OCI-LY1 (cell line): Measurements from ENCODE around the gene NDUFA3.

Source experiments
- H2AFZ ChIP-seq: fragments of 200-600 bp; sonication (generic), shearing (Covaris generic); 2 replicates; pipeline ENCODE4 v1.6.0; 2014; ENCODE audit warnings: antibody characterized with exemption, mild to moderate bottlenecking, low read length
- H3F3A ChIP-seq: fragments of 200-600 bp; sonication (generic), shearing (Covaris generic); 2 replicates; pipeline ENCODE4 v1.6.0; 2014; ENCODE audit warnings: mild to moderate bottlenecking, antibody characterized with exemption, low read length, moderate library complexity; ENCODE audit not compliant: insufficient read depth
- H3K27ac ChIP-seq: fragments of 200-600 bp; sonication (generic); 2 replicates; pipeline ENCODE4 v1.5.1; 2014; ENCODE audit warnings: low read length, mixed run types, mild to moderate bottlenecking, low read depth; ENCODE audit not compliant: poor library complexity, severe bottlenecking
- H3K27me3 ChIP-seq: fragments of 200-600 bp; sonication (generic); 2 replicates; pipeline ENCODE4 v1.6.0; 2014; ENCODE audit warnings: antibody characterized with exemption, mild to moderate bottlenecking, low read length, moderate library complexity; ENCODE audit not compliant: insufficient read depth
- H3K36me3 ChIP-seq: fragments of 200-600 bp; sonication (generic); 2 replicates; pipeline ENCODE4 v1.6.1; 2014; ENCODE audit warnings: mild to moderate bottlenecking, antibody characterized with exemption, low read length, moderate library complexity, mixed read lengths; ENCODE audit not compliant: insufficient read depth
- H3K4me1 ChIP-seq: fragments of 200-600 bp; sonication (generic); 2 replicates; pipeline ENCODE4 v1.5.1; 2014; ENCODE audit warnings: mild to moderate bottlenecking, low read length, moderate library complexity; ENCODE audit not compliant: insufficient read depth, severe bottlenecking
- H3K4me2 ChIP-seq: fragments of 200-600 bp; sonication (generic), shearing (Covaris generic); 2 replicates; pipeline ENCODE4 v1.6.1; 2014; ENCODE audit warnings: low read length
- H3K4me3 ChIP-seq: fragments of 200-600 bp; sonication (generic); 2 replicates; pipeline ENCODE4 v1.5.1; 2014; ENCODE audit warnings: low read length, low read depth, mild to moderate bottlenecking, mixed read lengths; ENCODE audit not compliant: poor library complexity, severe bottlenecking
- H3K79me2 ChIP-seq: fragments of 200-600 bp; shearing (Covaris generic); 2 replicates; pipeline ENCODE4 v1.6.1; 2016; ENCODE audit warnings: mixed run types, low read length, mixed read lengths; ENCODE audit not compliant: insufficient read depth
- H3K9ac ChIP-seq: fragments of 200-600 bp; sonication (generic), shearing (Covaris generic); 2 replicates; pipeline ENCODE4 v1.6.1; 2014; ENCODE audit warnings: mild to moderate bottlenecking, low read length, mixed read lengths
- H3K9me2 ChIP-seq: fragments of 200-600 bp; sonication (generic), shearing (Covaris generic); 2 replicates; pipeline ENCODE4 v1.6.1; 2014; ENCODE audit warnings: low read depth, mild to moderate bottlenecking, low read length, mixed read lengths
- H3K9me3 ChIP-seq: fragments of 200-600 bp; shearing (Covaris generic); 2 replicates; pipeline ENCODE4 v1.6.1; 2014; ENCODE audit warnings: low read length, mixed read lengths
- H4K20me1 ChIP-seq: fragments of 200-600 bp; sonication (generic), shearing (Covaris generic); 2 replicates; pipeline ENCODE4 v1.6.0; 2016; ENCODE audit warnings: mild to moderate bottlenecking, low read length; ENCODE audit not compliant: insufficient read depth
- CTCF ChIP-seq: fragments of 200-600 bp; sonication (generic), shearing (Covaris generic); IDR thresholded peaks from 2 replicates; pipeline ENCODE4 v1.5.1; 2017; ENCODE audit warnings: mild to moderate bottlenecking, antibody characterized with exemption, low read length, moderate library complexity, mixed read lengths
- EZH2 ChIP-seq: fragments of 200-600 bp; sonication (generic), shearing (Covaris generic); IDR thresholded peaks from 2 replicates; pipeline ENCODE4 v1.8.0; 2017; ENCODE audit warnings: borderline replicate concordance, mixed run types, mild to moderate bottlenecking, antibody characterized with exemption, low read length, moderate library complexity, mixed read lengths

The NDUFA3 gene

GRCh38 chr19:54104998-54105715 lies 2.5 kb downstream of the NDUFA3 start:
- Histone ChIP-seq H3K4me2 (no peak overlapping the region), H2AFZ (no peak overlapping the region), H4K20me1 (no peaks in the 10 kb centered on the region), H3K27ac (no peak overlapping the region), H3F3A (no peaks in the 10 kb centered on the region), H3K4me3 (no peak overlapping the region), H3K4me1 (peaks cover 19% of the 10 kb centered on the region), H3K9ac (no peak overlapping the region), H3K36me3 (peaks cover 54% of the 10 kb centered on the region), H3K9me2 (no peaks in the 10 kb centered on the region), H3K27me3 (no peaks in the 10 kb centered on the region), H3K79me2 (peaks cover 12% of the 10 kb centered on the region), H3K9me3 (no peaks in the 10 kb centered on the region)
- TF ChIP-seq EZH2 (no peak), CTCF (no peak)

- no peak overlapping the region for H2AFZ ChIP-seq
- peaks cover 12% of the 10 kb centered on the region for H3K79me2 ChIP-seq
- H3K27me3 ChIP-seq, result no peaks in the 10 kb centered on the region
- H4K20me1 ChIP-seq, result no peaks in the 10 kb centered on the region
- TF ChIP-seq CTCF, result no peak
- no peak for TF ChIP-seq EZH2
- peaks cover 19% of the 10 kb centered on the region for H3K4me1 ChIP-seq
- peaks cover 61% of the 10 kb centered on the region for H3K36me3 ChIP-seq
- no peaks in the 10 kb centered on the region for H3F3A ChIP-seq
- no peak overlapping the region for H3K4me2 ChIP-seq
- H3K9me2 ChIP-seq, result no peaks in the 10 kb centered on the region
- no peak overlapping the region for H3K4me3 ChIP-seq
- no peak overlapping the region for H3K9ac ChIP-seq
- no peaks in the 10 kb centered on the region for H3K9me3 ChIP-seq
- no peak overlapping the region for H3K27ac ChIP-seq
These were observed 3.1 kb downstream of the NDUFA3 start for GRCh38 chr19:54105796-54106195.

- Histone ChIP-seq H3K27me3 (no peaks in the 10 kb centered on the region), H4K20me1 (no peaks in the 10 kb centered on the region), H3K36me3 (peaks cover 63% of the 10 kb centered on the region), H3K27ac (no peak overlapping the region), H3K4me2 (no peak overlapping the region), H3K4me3 (no peak overlapping the region), H2AFZ (no peak overlapping the region), H3K79me2 (peaks cover 12% of the 10 kb centered on the region), H3K9me2 (no peaks in the 10 kb centered on the region), H3K9me3 (no peaks in the 10 kb centered on the region), H3F3A (no peaks in the 10 kb centered on the region), H3K4me1 (peaks cover 19% of the 10 kb centered on the region), H3K9ac (no peak overlapping the region)
- no peak for TF ChIP-seq EZH2
- TF ChIP-seq CTCF, result no peak
These were observed 4.1 kb downstream of the NDUFA3 start for GRCh38 chr19:54106716-54107115.
